Keratinocyte (primary cell): ENCODE data around the gene MINDY4.

ENCODE experiments used
- EZH2 ChIP-seq: IDR thresholded peaks from one replicate; pipeline ENCODE4 v1.6.1; 2012; ENCODE audit warnings: inconsistent platforms, mild to moderate bottlenecking, low read length, moderate library complexity
- TF ChIP-seq, protein P1 (sequence below), 3 experiments: IDR thresholded peaks in 1 of 3; conservative IDR thresholded peaks in 1 of 3; optimal IDR thresholded peaks in 1 of 3; 2 replicates in 2 of 3; 3 replicates in 1 of 3; pipeline versions ENCODE3 to v1.5.1; 2011; ENCODE audit warnings: low read length in 3 of 3, mild to moderate bottlenecking in 3 of 3, moderate library complexity in 2 of 3, control low read depth in 1 of 3, inconsistent platforms in 1 of 3; ENCODE audit not compliant: insufficient read depth in 2 of 3; ENCODE audit errors: extremely low read depth in 1 of 3

DNA sequence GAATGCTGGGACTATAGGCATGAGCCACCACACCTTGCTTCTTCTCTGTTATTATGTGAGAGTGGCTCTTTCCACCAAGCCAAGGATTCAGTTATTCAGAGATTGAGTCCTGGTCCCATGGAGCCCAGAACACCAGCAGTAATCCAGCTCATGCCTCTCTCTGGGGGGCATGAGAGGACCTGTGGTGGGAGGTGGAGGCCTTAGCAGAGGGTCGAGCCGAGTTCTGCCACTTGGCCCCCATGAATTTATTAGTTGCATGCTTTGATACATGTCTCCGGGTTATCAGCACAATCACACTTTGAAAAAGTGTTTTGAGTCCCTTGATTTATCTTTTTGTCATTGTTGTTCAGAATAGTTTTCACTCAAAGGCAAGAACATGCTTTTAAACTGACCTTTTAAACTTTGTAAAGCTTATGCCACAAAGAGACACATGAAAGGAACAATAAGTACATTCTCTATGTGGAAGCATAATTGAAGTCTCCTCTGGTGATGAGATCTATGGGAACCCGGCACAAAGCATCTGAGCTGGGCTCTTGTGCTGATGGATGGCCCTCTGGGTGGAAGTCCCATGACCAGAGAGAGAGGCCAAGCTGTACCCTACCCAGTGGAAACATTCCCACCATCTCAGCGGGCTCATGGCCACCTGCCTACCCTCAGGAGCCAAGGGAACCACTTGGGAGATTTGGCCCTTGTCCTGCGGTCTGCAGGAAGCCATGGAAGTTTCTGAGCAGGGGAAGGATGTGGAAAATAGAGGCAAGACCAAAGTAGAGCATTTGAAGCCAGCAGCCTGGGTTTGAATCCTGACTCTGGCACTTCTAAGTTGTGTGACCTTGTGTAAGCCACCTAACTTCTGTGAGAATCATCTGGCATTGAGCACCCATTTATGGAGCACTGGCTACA is 53.9 kb downstream of the MINDY4 start:
- TF ChIP-seq, protein P1, sequence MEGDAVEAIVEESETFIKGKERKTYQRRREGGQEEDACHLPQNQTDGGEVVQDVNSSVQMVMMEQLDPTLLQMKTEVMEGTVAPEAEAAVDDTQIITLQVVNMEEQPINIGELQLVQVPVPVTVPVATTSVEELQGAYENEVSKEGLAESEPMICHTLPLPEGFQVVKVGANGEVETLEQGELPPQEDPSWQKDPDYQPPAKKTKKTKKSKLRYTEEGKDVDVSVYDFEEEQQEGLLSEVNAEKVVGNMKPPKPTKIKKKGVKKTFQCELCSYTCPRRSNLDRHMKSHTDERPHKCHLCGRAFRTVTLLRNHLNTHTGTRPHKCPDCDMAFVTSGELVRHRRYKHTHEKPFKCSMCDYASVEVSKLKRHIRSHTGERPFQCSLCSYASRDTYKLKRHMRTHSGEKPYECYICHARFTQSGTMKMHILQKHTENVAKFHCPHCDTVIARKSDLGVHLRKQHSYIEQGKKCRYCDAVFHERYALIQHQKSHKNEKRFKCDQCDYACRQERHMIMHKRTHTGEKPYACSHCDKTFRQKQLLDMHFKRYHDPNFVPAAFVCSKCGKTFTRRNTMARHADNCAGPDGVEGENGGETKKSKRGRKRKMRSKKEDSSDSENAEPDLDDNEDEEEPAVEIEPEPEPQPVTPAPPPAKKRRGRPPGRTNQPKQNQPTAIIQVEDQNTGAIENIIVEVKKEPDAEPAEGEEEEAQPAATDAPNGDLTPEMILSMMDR (optimal IDR thresholded peaks at IDR 0.05 in 1 of 3, IDR thresholded peaks at IDR 0.05 in 1 of 3, conservative IDR thresholded peaks at IDR 0.05 in 1 of 3; ENCODE audit: extremely low read depth in 1 of 3, insufficient read depth in 2 of 3, low read length in 3 of 3): no peak
- TF ChIP-seq EZH2: no peak
